WTC11 (cell line): ENCODE results near the gene CEMIP. TPM values are rescaled to one million over a fixed set of nuclear protein-coding genes. Genes with fewer than 3 reads are reported as not detected.

Experiments used
- ATAC-seq: fragments of 200-7000 bp; cut with Tn5 transposase; 2 replicates; pipeline ENCODE4 v1.10.0; 2021; ENCODE audit warnings: mild to moderate bottlenecking, moderate library complexity
- CTCF ChIA-PET: fragments of 300-600 bp; sonication (Branson Sonifier 250); formaldehyde crosslinking; loops from one replicate; lab custom pipeline; 2021; ENCODE audit warnings: antibody characterized with exemption; lab: Charles Lee
- POLR2A ChIA-PET: fragments of 350-600 bp; sonication (Branson Sonifier 250); formaldehyde crosslinking; loops from one replicate; lab custom pipeline; 2021; ENCODE audit warnings: antibody characterized with exemption; lab: Charles Lee
- DNase-seq: peaks from one replicate; pipeline ENCODE4 v3.0.0; 2021; ENCODE audit warnings: low spot score
- H3K27ac Mint-ChIP-seq: 2 replicates; pipeline ENCODE4 v1.8.0; 2021; ENCODE audit warnings: mixed read lengths
- H3K27me3 Mint-ChIP-seq: 2 replicates; pipeline ENCODE4 v1.8.0; 2021; ENCODE audit warnings: low read depth, mild to moderate bottlenecking, moderate library complexity, mixed read lengths
- H3K36me3 Mint-ChIP-seq: 2 replicates; pipeline ENCODE4 v1.8.0; 2021; ENCODE audit warnings: mixed read lengths
- H3K4me1 Mint-ChIP-seq: 2 replicates; pipeline ENCODE4 v1.8.0; 2022; ENCODE audit warnings: mixed read lengths
- H3K4me3 Mint-ChIP-seq: 2 replicates; pipeline ENCODE4 v1.8.0; 2021; ENCODE audit warnings: mild to moderate bottlenecking, moderate library complexity, mixed read lengths
- H3K9me3 Mint-ChIP-seq: 2 replicates; pipeline ENCODE4 v1.8.0; 2021; ENCODE audit warnings: mixed read lengths
- AFF4 ChIP-seq: sonication (generic); formaldehyde crosslinking; IDR thresholded peaks from 2 replicates; pipeline ENCODE4 v1.8.1; 2023; ENCODE audit warnings: mild to moderate bottlenecking, missing genetic modification reagents, borderline replicate concordance
- AR ChIP-seq: fragments of 250-450 bp; sonication (Bioruptor Pico); IDR thresholded peaks from 2 replicates; pipeline ENCODE4 v1.9.0; 2021; ENCODE audit warnings: mild to moderate bottlenecking
- E2F5 ChIP-seq: sonication (generic); formaldehyde crosslinking; IDR thresholded peaks from 2 replicates; pipeline ENCODE4 v1.8.1; 2022; ENCODE audit warnings: mild to moderate bottlenecking, moderate library complexity, missing genetic modification reagents
- EMX1 ChIP-seq: fragments of 250-450 bp; sonication (Bioruptor Pico); IDR thresholded peaks from 2 replicates; pipeline ENCODE4 v1.8.0; 2021; ENCODE audit warnings: mild to moderate bottlenecking
- FOXJ3 ChIP-seq: sonication (generic); formaldehyde crosslinking; IDR thresholded peaks from 2 replicates; pipeline ENCODE4 v1.9.0; 2021; ENCODE audit warnings: missing genetic modification reagents, mild to moderate bottlenecking, borderline replicate concordance
- HMGXB4 ChIP-seq: sonication (generic); formaldehyde crosslinking; IDR thresholded peaks from 2 replicates; pipeline ENCODE4 v1.8.1; 2023; ENCODE audit warnings: mild to moderate bottlenecking, moderate library complexity, missing genetic modification reagents
- JUN ChIP-seq: sonication (generic); formaldehyde crosslinking; IDR thresholded peaks from 2 replicates; pipeline ENCODE4 v1.8.0; 2023; ENCODE audit warnings: mild to moderate bottlenecking, missing genetic modification reagents
- MLX ChIP-seq: sonication (generic); formaldehyde crosslinking; IDR thresholded peaks from 2 replicates; pipeline ENCODE4 v1.8.1; 2023; ENCODE audit warnings: mild to moderate bottlenecking, missing genetic modification reagents, moderate library complexity
- MYBL2 ChIP-seq: sonication (generic); formaldehyde crosslinking; IDR thresholded peaks from 2 replicates; pipeline ENCODE4 v1.8.1; 2023; ENCODE audit warnings: mild to moderate bottlenecking, moderate library complexity, missing genetic modification reagents
- NR2C2 ChIP-seq: sonication (generic); formaldehyde crosslinking; IDR thresholded peaks from 2 replicates; pipeline ENCODE4 v1.8.0; 2022; ENCODE audit warnings: mild to moderate bottlenecking, missing genetic modification reagents
- RELA ChIP-seq: sonication (generic); formaldehyde crosslinking; IDR thresholded peaks from 2 replicates; pipeline ENCODE4 v1.8.1; 2022; ENCODE audit warnings: missing genetic modification reagents, mild to moderate bottlenecking, borderline replicate concordance
- RORB ChIP-seq: fragments of 250-450 bp; sonication (Bioruptor Pico); IDR thresholded peaks from 2 replicates; pipeline ENCODE4 v1.9.0; 2021; ENCODE audit warnings: mild to moderate bottlenecking
- SMAD4 ChIP-seq: sonication (generic); formaldehyde crosslinking; IDR thresholded peaks from 2 replicates; pipeline ENCODE4 v1.8.0; 2022; ENCODE audit warnings: mild to moderate bottlenecking, missing genetic modification reagents
- SP1 ChIP-seq: sonication (generic); formaldehyde crosslinking; conservative IDR thresholded peaks from 2 replicates; pipeline ENCODE4 v1.8.1; 2022; ENCODE audit warnings: missing genetic modification reagents
- STAT6 ChIP-seq: sonication (generic); formaldehyde crosslinking; conservative IDR thresholded peaks from 2 replicates; pipeline ENCODE4 v1.8.1; 2023; ENCODE audit warnings: mild to moderate bottlenecking, low read depth, missing genetic modification reagents, moderate library complexity
- ZNF512 ChIP-seq: sonication (generic); formaldehyde crosslinking; IDR thresholded peaks from 2 replicates; pipeline ENCODE4 v1.8.1; 2022; ENCODE audit warnings: missing genetic modification reagents, borderline replicate concordance
- total RNA-seq: library from RNA; stranded (reverse); gene quantifications from 3 replicates; pipeline ENCODE4 v1.2.3, GENCODE V29; 2021

The CEMIP gene
- total RNA-seq, 1 experiment from 2014 or later, result 0.87 TPM

GRCh38 chr15:80991421-80991820, 212.3 kb downstream of the CEMIP start (continued):
- no peak for TF ChIP-seq E2F5 (CRISPR knock-in tag)
- TF ChIP-seq FOXJ3 (CRISPR knock-in tag), result no peak
- TF ChIP-seq SMAD4 (CRISPR knock-in tag), result no peak
- TF ChIP-seq EMX1 (CRISPR knock-in tag), result no peak
- no peak for TF ChIP-seq AR (CRISPR knock-in tag)
- no peak for TF ChIP-seq SP1 (CRISPR knock-in tag)
- no peak for TF ChIP-seq MLX
- TF ChIP-seq AFF4 (CRISPR knock-in tag), result no peak
- no peak for TF ChIP-seq NR2C2 (CRISPR knock-in tag)

GRCh38 chr15:80992006-80992405, 212.8 kb downstream of the CEMIP start:
- POLR2A ChIA-PET, result interaction anchor here (1.2 kb wide), 1 partner anchor 8 kb away, joined by 7 read pairs; the partner anchor contains the start of gene TLNRD1
- Mint-ChIP-seq H3K4me3 (no peak overlapping the region), H3K36me3 (no peaks in the 10 kb centered on the region), H3K27ac (no peak overlapping the region), H3K27me3 (no peaks in the 10 kb centered on the region; the same call in 1 of the 2 replicates)
- CTCF ChIA-PET, result interaction anchor here (1.5 to 3.4 kb wide), 3 partner anchors 9 to 274 kb away, joined by 3 to 18 read pairs (median 4); partner anchors contain the start of gene TLNRD1
- no peak for DNase-seq
- TF ChIP-seq ZNF512 (CRISPR knock-in tag) (no peak), HMGXB4 (CRISPR knock-in tag) (no peak), JUN (CRISPR knock-in tag) (no peak), STAT6 (no peak), NR2C2 (CRISPR knock-in tag) (no peak), RORB (CRISPR knock-in tag) (no peak), MYBL2 (CRISPR knock-in tag) (no peak), RELA (CRISPR knock-in tag) (no peak)
- TF ChIP-seq, all 79 proteins: peak for 0
- peaks cover 28% of the 10 kb centered on the region for H3K4me1 Mint-ChIP-seq
- no peaks in the 10 kb centered on the region for H3K9me3 Mint-ChIP-seq
- no peak for ATAC-seq
